Body of pancreas (tissue), 4 donors: ENCODE data around the gene C14orf132.

ENCODE experiments used
- CTCF ChIP-seq, 7 experiments: fragments of 450-650 bp in 4 of 7; fragments of 200-600 bp in 3 of 7; sonication (generic) in 3 of 7; IDR thresholded peaks; one replicate each; pipeline ENCODE4 v1.5.1; 2016 to 2019; ENCODE audit warnings: antibody characterized with exemption in 7 of 7
- POLR2A ChIP-seq, 3 donors: fragments of 450-650 bp; IDR thresholded peaks; one replicate each; pipeline ENCODE4 v1.6.1; 2016; ENCODE audit warnings: antibody characterized with exemption in 3 of 3, mild to moderate bottlenecking in 2 of 3

DNA sequence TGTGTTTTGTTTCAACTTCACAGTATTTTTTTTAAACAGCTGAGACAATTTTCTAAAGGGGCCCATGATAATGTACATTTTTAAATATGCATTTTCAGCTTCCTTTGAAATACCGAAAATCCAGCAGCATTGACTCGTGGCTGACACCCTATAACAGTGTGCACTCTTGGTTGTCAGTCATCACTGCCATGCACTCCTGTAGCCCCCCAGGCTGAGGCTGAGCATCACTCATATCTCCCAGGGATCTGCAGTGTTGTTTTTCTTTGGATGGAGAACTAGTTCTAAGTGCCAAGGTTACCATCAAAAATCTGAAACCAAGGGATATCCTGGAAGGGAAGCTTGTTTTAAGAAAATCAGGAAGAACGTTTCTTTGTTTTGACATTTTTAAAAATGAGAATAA is 81.2 kb downstream of the C14orf132 start:
- TF ChIP-seq CTCF (IDR thresholded peaks at IDR 0.05) (no peak), POLR2A (IDR thresholded peaks at IDR 0.05) (no peak)
